ENCODE measurements around the gene PSEN1.
A peak's percentile ranks its signal among the peaks of the same experiment; 100 is the strongest.

Gene PSEN1

DNA sequence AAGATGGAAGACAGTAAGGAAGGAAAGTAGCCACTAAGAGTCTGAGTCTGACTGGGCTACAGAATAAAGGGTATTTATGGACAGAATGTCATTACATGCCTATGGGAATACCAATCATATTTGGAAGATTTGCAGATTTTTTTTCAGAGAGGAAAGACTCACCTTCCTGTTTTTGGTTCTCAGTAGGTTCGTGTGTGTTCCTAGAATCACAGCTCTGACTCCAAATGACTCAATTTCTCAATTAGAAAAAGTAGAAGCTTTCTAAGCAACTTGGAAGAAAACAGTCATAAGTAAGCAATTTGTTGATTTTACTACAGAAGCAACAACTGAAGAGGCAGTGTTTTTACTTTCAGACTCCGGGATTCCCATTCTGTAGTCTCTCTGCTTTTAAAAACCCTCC is 85.6 kb downstream of the PSEN1 start:
- DNase-seq: no peak

DNA sequence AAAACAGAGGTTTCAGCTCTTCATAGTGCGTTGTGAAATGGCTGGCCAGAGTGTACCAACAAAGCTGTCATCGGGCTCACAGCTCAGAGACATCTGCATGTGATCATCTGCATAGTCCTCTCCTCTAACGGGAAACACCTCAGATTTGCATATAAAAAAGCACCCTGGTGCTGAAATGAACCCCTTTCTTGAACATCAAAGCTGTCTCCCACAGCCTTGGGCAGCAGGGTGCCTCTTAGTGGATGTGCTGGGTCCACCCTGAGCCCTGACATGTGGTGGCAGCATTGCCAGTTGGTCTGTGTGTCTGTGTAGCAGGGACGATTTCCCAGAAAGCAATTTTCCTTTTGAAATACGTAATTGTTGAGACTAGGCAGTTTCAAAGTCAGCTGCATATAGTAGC is 86.7 kb downstream of the PSEN1 start:
- peak; percentile 50 for DNase-seq

DNA sequence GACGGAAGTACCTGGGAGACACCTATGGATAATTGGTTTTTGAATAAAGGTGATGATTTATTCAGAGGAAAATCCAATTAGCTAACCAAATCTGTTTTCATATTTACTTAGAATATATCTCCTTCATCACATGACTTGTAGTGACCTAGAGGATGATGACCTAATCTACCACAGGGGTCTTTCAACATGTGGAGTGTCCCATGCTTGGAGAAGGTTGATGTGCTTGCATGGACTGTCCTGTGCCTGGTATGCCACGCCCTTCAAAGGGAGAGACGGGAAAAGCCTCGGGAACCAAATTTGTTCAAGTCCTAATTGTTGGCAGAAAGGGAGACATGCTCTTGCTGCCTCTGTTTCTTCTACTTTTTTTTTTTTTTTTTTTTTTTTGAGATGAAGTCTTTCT is 89.2 kb downstream of the PSEN1 start:
- DNase-seq: no peak

GRCh38 chr14:73227812-73228781 is 91.8 kb downstream of the PSEN1 start:
- DNase-seq: peak; percentile 80

- no peak for DNase-seq
These were observed 93.7 kb downstream of the PSEN1 start for GRCh38 chr14:73230051-73230450.

GRCh38 chr14:73231981-73232851 is 95.9 kb downstream of the PSEN1 start:
- peak; percentile 19 for DNase-seq

- DNase-seq: no peak
These were observed 96.7 kb downstream of the PSEN1 start for GRCh38 chr14:73232984-73233383.

GRCh38 chr14:73233564-73233963 is 97.3 kb downstream of the PSEN1 start:
- DNase-seq: no peak

- DNase-seq: peak; percentile 21
These were observed 97.7 kb downstream of the PSEN1 start for GRCh38 chr14:73234029-73234428.

GRCh38 chr14:73234586-73235394 is 98.5 kb downstream of the PSEN1 start:
- DNase-seq: peak; percentile 68

DNA sequence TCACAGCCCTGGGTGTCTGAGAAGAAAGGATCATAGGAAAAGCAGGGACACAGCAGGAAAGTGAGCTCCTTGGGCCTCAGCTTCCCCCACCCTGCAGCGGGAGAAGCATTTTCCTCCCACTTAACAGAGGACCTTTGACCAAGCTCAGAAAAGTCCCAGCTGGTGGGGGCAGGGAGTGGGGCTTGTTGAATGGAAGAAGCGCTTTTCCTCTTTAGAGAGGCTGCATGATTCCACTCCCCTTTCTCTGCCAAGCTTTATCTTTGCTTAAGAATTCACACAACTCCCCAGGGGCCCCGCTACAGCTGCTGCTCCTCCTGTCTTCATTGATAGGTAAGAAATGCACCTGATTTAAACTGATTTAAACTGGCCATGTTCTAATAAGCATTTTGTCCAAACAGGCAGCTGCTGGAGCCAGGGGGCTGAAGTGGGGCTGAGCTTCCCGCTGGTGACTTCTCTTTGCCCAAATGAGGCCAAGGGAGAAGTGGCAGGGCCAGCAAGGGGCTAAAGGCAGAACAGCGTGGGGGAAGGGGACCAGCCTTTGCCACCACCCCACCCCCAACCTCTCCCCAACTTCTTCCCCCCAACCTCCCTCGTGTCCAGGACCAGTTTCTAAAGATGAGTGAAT is 99.3 kb downstream of the PSEN1 start:
- DNase-seq: peak; percentile 92

GRCh38 chr14:73236157-73236556 is 99.8 kb downstream of the PSEN1 start:
- DNase-seq: peak; percentile 70

DNA sequence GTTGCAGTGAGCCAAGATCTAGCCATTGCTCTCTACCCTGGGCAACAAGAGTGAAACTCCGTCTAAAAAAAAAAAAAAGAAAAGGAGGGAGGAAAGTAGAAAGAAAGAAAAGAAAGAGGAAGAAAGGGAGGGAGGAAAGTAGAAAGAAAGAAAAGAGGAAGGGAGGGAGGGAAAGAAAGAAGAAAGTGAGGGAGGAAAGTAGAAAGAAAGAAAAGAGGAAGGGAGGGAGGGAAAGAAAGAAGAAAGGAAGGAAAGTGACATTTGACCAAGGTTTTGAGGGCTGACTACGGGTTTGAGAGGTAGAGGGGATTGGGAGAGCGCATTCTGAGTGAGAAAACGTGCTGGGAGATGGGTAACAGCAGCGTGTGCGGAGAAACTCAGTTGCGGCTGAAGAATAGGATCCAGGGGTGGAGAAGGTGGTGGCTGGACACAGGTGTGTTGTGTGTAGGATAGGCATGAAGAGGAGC is 100.5 kb downstream of the PSEN1 start:
- no peak for DNase-seq

GRCh38 chr14:73237219-73237785 is 101.0 kb downstream of the PSEN1 start, which contains the start of gene PAPLN:
TSS of gene PAPLN (plus strand) at chr14:73237506. CDS start at chr14:73239779, 2,273 bp downstream.
- peak; percentile 73 for DNase-seq

GRCh38 chr14:73237786-73238423 is 101.6 kb downstream of the PSEN1 start:
- peak; percentile 35 for DNase-seq

GRCh38 chr14:73238424-73238852 is 102.1 kb downstream of the PSEN1 start:
- peak; percentile 70 for DNase-seq

GRCh38 chr14:73238941-73239340 is 102.6 kb downstream of the PSEN1 start:
- peak; percentile 39 for DNase-seq

DNA sequence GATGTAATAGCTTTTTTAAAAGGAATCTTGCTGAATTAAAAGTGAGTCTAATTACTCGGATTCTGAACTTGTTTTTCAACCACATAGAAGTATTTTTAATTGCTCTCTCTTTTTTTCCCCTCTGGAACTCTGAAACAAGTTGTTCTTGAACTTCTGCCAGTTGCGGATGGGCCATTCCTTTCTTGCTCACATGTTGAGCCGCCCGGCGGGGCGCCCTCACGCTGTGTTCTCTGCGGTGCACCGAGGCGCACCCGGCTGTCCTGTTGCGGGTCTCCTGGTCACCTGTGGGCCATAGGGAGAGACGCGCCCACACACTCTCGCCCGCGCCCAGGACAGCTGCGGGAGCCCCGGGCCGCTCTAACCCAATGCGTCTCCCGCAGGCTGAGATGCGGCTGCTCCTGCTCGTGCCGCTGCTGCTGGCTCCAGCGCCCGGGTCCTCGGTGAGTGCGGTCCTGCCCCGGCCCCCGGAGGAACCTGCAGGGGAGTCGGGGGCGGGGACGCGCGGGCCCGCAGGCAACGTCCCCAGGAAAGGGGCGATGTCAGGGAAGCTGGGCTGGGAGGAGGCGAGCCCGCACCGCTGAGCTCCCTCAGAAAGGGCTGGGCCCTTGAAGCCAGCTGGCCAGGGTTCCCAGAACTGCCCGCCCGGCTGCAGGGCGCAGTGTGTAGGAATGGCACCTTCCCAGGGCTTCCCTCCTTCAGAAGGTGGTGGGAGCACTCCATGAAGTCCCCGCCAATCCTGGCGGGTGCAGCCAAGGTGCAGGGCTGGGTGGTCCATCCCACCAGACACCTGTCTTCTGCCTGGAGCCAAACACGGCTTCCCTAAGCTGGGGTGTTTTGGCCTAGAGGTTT is 103.3 kb downstream of the PSEN1 start:
- peak; percentile 59 for DNase-seq

- DNase-seq: no peak
These were observed 104.6 kb downstream of the PSEN1 start for GRCh38 chr14:73240816-73241480.

All from NCI-H69 (cell line).